Posterior cingulate gyrus (tissue), 11 donors: ENCODE results near the gene PCNX2.
"Not testable (repeated sequence)": the region's sequence is repeated elsewhere in the genome, so short reads cannot be mapped to it uniquely, and the experiment has no call there.

Experiments
- DNase-seq, 10 donors: peaks; one replicate each; pipeline versions ENCODE4 v3.0.0 to v3.0.0-alpha.2; 2020 to 2021; ENCODE audit warnings: mixed read lengths in 3 of 10
- intact Hi-C: fragments of 100-400 bp; cut with DNase I; formaldehyde crosslinking; loops from one replicate; pipeline ENCODE4 v1.15.1; 2023

The PCNX2 gene

GRCh38 chr1:233179638-233180037 lies 115.9 kb downstream of the PCNX2 start:
- DNase-seq, intact Hi-C loops: not testable (repeated sequence)

- intact Hi-C loops = loop anchor here (5.0 kb wide), 1 partner anchor 535 kb away; no protein-coding TSS in a partner anchor
- no peak for DNase-seq
Observed at GRCh38 chr1:233172201-233172600, 123.3 kb downstream of the PCNX2 start.

GRCh38 chr1:233170741-233171140 lies 124.8 kb downstream of the PCNX2 start:
- no peak for DNase-seq
- intact Hi-C loops = loop anchor here (5.0 kb wide), 1 partner anchor 533 kb away; no protein-coding TSS in a partner anchor

GRCh38 chr1:233168384-233168783 lies 127.1 kb downstream of the PCNX2 start:
- no peak for DNase-seq
- intact Hi-C loops = no loop called here

GRCh38 chr1:233166896-233167295 lies 128.6 kb downstream of the PCNX2 start:
- intact Hi-C loops = no loop called here
- DNase-seq = no peak

- intact Hi-C loops = no loop called here
- DNase-seq = no peak
Observed at GRCh38 chr1:233163696-233164095, 131.8 kb downstream of the PCNX2 start.

GRCh38 chr1:233158322-233158721 lies 137.2 kb downstream of the PCNX2 start:
- intact Hi-C loops = no loop called here
- no peak for DNase-seq

GRCh38 chr1:233157245-233157644 lies 138.3 kb downstream of the PCNX2 start:
- no peak for DNase-seq
- intact Hi-C loops = no loop called here

- DNase-seq = no peak
- intact Hi-C loops = no loop called here
Observed at GRCh38 chr1:233151861-233152260, 143.7 kb downstream of the PCNX2 start.

- intact Hi-C loops = no loop called here
- no peak for DNase-seq
Observed at GRCh38 chr1:233144434-233144833, 151.1 kb downstream of the PCNX2 start.

GRCh38 chr1:233143241-233143640 lies 152.3 kb downstream of the PCNX2 start:
- intact Hi-C loops = no loop called here
- DNase-seq = no peak

- intact Hi-C loops = no loop called here
- no peak for DNase-seq
Observed at GRCh38 chr1:233140974-233141373, 154.6 kb downstream of the PCNX2 start.

GRCh38 chr1:233140499-233140898 lies 155.0 kb downstream of the PCNX2 start:
- DNase-seq = no peak
- intact Hi-C loops = no loop called here

- DNase-seq = no peak
- intact Hi-C loops = no loop called here
Observed at GRCh38 chr1:233138788-233139585, 156.5 kb downstream of the PCNX2 start.

- DNase-seq = no peak
- intact Hi-C loops = no loop called here
Observed at GRCh38 chr1:233135833-233136232, 159.7 kb downstream of the PCNX2 start.

- intact Hi-C loops = no loop called here
- DNase-seq = no peak
Observed at GRCh38 chr1:233132445-233132844, 163.1 kb downstream of the PCNX2 start.

- intact Hi-C loops, DNase-seq: not testable (repeated sequence)
Observed at GRCh38 chr1:233129031-233129430, 166.5 kb downstream of the PCNX2 start.

- DNase-seq = no peak
- intact Hi-C loops = no loop called here
Observed at GRCh38 chr1:233127157-233127556, 168.4 kb downstream of the PCNX2 start.

GRCh38 chr1:233122779-233123178 lies 172.7 kb downstream of the PCNX2 start:
- intact Hi-C loops = no loop called here
- DNase-seq = no peak

- no peak for DNase-seq
- intact Hi-C loops = no loop called here
Observed at GRCh38 chr1:233121947-233122559, 173.5 kb downstream of the PCNX2 start.

- intact Hi-C loops = no loop called here
- DNase-seq = no peak
Observed at GRCh38 chr1:233114860-233115259, 180.7 kb downstream of the PCNX2 start.

- DNase-seq = no peak
- intact Hi-C loops = no loop called here
Observed at GRCh38 chr1:233114159-233114558, 181.4 kb downstream of the PCNX2 start.
